K562 (cell line): Measurements from ENCODE around the gene RALY. TPM values are rescaled to one million over a fixed set of nuclear protein-coding genes. Genes with fewer than 3 reads are reported as not detected.

ENCODE experiments used
- ATAC-seq: fragments of 200-7000 bp; cut with Tn5 transposase; 3 replicates; pipeline ENCODE4 v1.9.1; 2020; ENCODE audit warnings: moderate library complexity
- BruUV-seq: library from RNA; stranded (reverse); fragments of 400-500 nt; replicated peaks from 2 replicates; lab custom pipeline; 2021; lab: Mats Ljungman, UMichigan
- CTCF ChIA-PET: fragments of 300-600 bp; formaldehyde crosslinking; extraction: SDS; loops from one replicate; lab custom pipeline; 2021; ENCODE audit warnings: low intra/inter-chr PET ratio; lab: Yijun Ruan, JAX
- POLR2A ChIA-PET: fragments of 300-600, 350-650 bp; sonication (Branson Sonifier 250); formaldehyde crosslinking; extraction: SDS; loops from one replicate; lab custom pipeline; 2021; ENCODE audit warnings: antibody characterized with exemption, inconsistent platforms; lab: Yijun Ruan, JAX
- DNase-seq, 4 experiments: peaks; one replicate each; pipeline versions ENCODE4 v3.0.0 to v3.0.0-alpha.2; 2011 to 2018; ENCODE audit warnings: low spot score in 3 of 4, mixed read lengths in 3 of 4; ENCODE audit errors: extremely low read depth in 1 of 4
- FAIRE-seq: peaks from 2 replicates; lab custom pipeline; 2011; peaks lifted over from hg19 to GRCh38; lab: Jason Lieb, UNC
- H2AFZ ChIP-seq: 2 replicates; pipeline ENCODE4 v1.6.0; 2011; ENCODE audit warnings: low read depth, low read length, control low read depth, inconsistent platforms
- H3K27ac ChIP-seq: fragments of 200-600 bp; 3 replicates; pipeline ENCODE4 v1.8.0; 2011; ENCODE audit warnings: low read depth, mild to moderate bottlenecking, control low read depth, inconsistent platforms, low read length, moderate library complexity, mixed read lengths; ENCODE audit errors: extremely low read depth
- H3K27me3 ChIP-seq, 2 experiments: fragments of 300-600 bp in 1 of 2; 2 replicates in 1 of 2; 3 replicates in 1 of 2; pipeline versions ENCODE4 v1.6.0 to v1.8.0; 2011; ENCODE audit warnings: inconsistent platforms in 2 of 2, low read length in 2 of 2, mild to moderate bottlenecking in 1 of 2, mixed read lengths in 1 of 2, moderate library complexity in 1 of 2; ENCODE audit not compliant: control insufficient read depth in 2 of 2, insufficient read depth in 2 of 2
- H3K36me3 ChIP-seq: fragments of 300-600 bp; 3 replicates; pipeline ENCODE4 v1.8.0; 2011; ENCODE audit warnings: mild to moderate bottlenecking, low read length, inconsistent platforms; ENCODE audit not compliant: control insufficient read depth, insufficient read depth
- H3K4me1 ChIP-seq, 2 experiments: fragments of 200-600 bp in 1 of 2; replicated peaks in 1 of 2; 2 replicates in 1 of 2; 3 replicates in 1 of 2; pipeline versions ENCODE4 v1.5.1 to v1.8.0; 2011; ENCODE audit warnings: inconsistent platforms in 2 of 2, low read length in 2 of 2, mild to moderate bottlenecking in 1 of 2, mixed read lengths in 1 of 2, moderate library complexity in 1 of 2; ENCODE audit not compliant: control insufficient read depth in 2 of 2, insufficient read depth in 2 of 2
- H3K4me2 ChIP-seq: 2 replicates; pipeline ENCODE4 v1.6.1; 2011; ENCODE audit warnings: low read length, control low read depth, inconsistent platforms, mixed read lengths; ENCODE audit not compliant: insufficient read depth
- H3K4me3 ChIP-seq: fragments of 200-600 bp; sonication (generic), shearing (Covaris generic); 2 replicates; pipeline ENCODE4 v1.5.1; 2016; ENCODE audit warnings: control low read depth, inconsistent platforms
- H3K79me2 ChIP-seq: fragments of 200-600 bp; 3 replicates; pipeline ENCODE4 v1.8.0; 2011; ENCODE audit warnings: low read length, inconsistent platforms; ENCODE audit not compliant: control insufficient read depth, insufficient read depth
- H3K9ac ChIP-seq, 2 experiments: 2 replicates each; pipeline versions ENCODE4 v1.6.0 to v1.6.1; 2011; ENCODE audit warnings: low read depth in 2 of 2, low read length in 2 of 2, control low read depth in 1 of 2, inconsistent platforms in 1 of 2, mild to moderate bottlenecking in 1 of 2, mixed read lengths in 1 of 2; ENCODE audit not compliant: insufficient read depth in 1 of 2
- H3K9me1 ChIP-seq: one replicate; pipeline ENCODE4 v1.6.0; 2011; ENCODE audit warnings: inconsistent platforms, mild to moderate bottlenecking, low read length, moderate library complexity; ENCODE audit not compliant: control insufficient read depth, insufficient read depth
- H3K9me3 ChIP-seq: replicated peaks from 2 replicates; pipeline ENCODE4 v1.5.1; 2011; ENCODE audit warnings: low read depth, low read length, inconsistent platforms; ENCODE audit not compliant: control insufficient read depth, insufficient read depth
- H4K20me1 ChIP-seq: replicated peaks from 2 replicates; pipeline ENCODE4 v1.6.1; 2011; ENCODE audit warnings: low read length, inconsistent platforms, mixed read lengths; ENCODE audit not compliant: control insufficient read depth, insufficient read depth
- E2F3 ChIP-seq: fragments of 250-450 bp; sonication (Bioruptor Pico); IDR thresholded peaks from 2 replicates; pipeline ENCODE4 v1.4.0; 2020; ENCODE audit warnings: mild to moderate bottlenecking
- ETS1 ChIP-seq: conservative IDR thresholded peaks from 2 replicates; pipeline ENCODE4 v1.6.1; 2011; ENCODE audit warnings: low read depth, mild to moderate bottlenecking, low read length; ENCODE audit not compliant: control insufficient read depth
- HMG20A ChIP-seq: fragments of 450-650 bp; formaldehyde crosslinking; conservative IDR thresholded peaks from 2 replicates; pipeline ENCODE4 v1.4.0; 2020; ENCODE audit warnings: mild to moderate bottlenecking, mixed read lengths
- NR0B1 ChIP-seq: fragments of 450-650 bp; IDR thresholded peaks from one replicate; pipeline ENCODE4 v1.6.1; 2018; ENCODE audit warnings: mild to moderate bottlenecking, moderate library complexity; ENCODE audit not compliant: partially characterized antibody
- ZNF174 ChIP-seq: fragments of 250-450 bp; sonication (Bioruptor Pico); IDR thresholded peaks from 2 replicates; pipeline ENCODE4 v1.4.0; 2020; ENCODE audit warnings: mild to moderate bottlenecking
- ZNF277 ChIP-seq: fragments of 250-450 bp; sonication (Bioruptor Pico); IDR thresholded peaks from 2 replicates; pipeline ENCODE4 v1.8.0; 2022; ENCODE audit warnings: inconsistent platforms, mild to moderate bottlenecking, moderate library complexity, borderline replicate concordance
- ZNF79 ChIP-seq: fragments of 250-450 bp; sonication (Bioruptor Pico); IDR thresholded peaks from 2 replicates; pipeline ENCODE4 v1.4.0; 2020; ENCODE audit warnings: low read depth, mild to moderate bottlenecking, moderate library complexity
- WGBS: fragments of 100-300 bp; shearing (Covaris generic); methylation state at CpG from one replicate; pipeline ENCODE4 v1.1.6; 2016; ENCODE audit warnings: low coverage, mixed read lengths; ENCODE audit not compliant: insufficient coverage; ENCODE audit errors: missing lambda C conversion rate; 5-methylcytosine and 5-hydroxymethylcytosine counted together
- in situ Hi-C: fragments of 300-500 bp; cut with MboI; formaldehyde crosslinking; loops from 4 replicates; pipeline ENCODE4 v1.15.0; 2018; ENCODE audit warnings: inconsistent platforms, mixed read lengths
- intact Hi-C: fragments of 100-400 bp; cut with micrococcal nuclease; formaldehyde crosslinking; loops from 2 replicates; pipeline ENCODE4 v1.14.2; 2022
- polyA plus RNA-seq, 8 experiments: library from polyadenylated mRNA; depleted of rRNA in 4 of 8; stranded (reverse) in 5 of 8; unstranded in 3 of 8; fragments of >200 nt; fragmentation: Nextera tagmentation in 2 of 8; fragmentation: Illumina TruSeq in 1 of 8; extraction: Ambion mirVana in 2 of 8; extraction: Trizol in 1 of 8; gene quantifications; 2 replicates each; pipeline versions ENCODE4 v1.2.1 to v1.2.3, GENCODE V29; 2011 to 2014; ENCODE audit warnings: inconsistent platforms in 1 of 8, missing spikeins in 1 of 8
- total RNA-seq, 7 experiments: library from RNA; depleted of rRNA in 6 of 7; stranded (reverse); fragments of >200 nt in 6 of 7; fragmentation: Illumina TruSeq in 2 of 7; extraction: Trizol in 2 of 7; gene quantifications; 2 replicates each; pipeline versions ENCODE4 v1.2.1 to v1.2.3, GENCODE V29; 2011 to 2021; ENCODE audit warnings: low replicate concordance in 1 of 7

The RALY gene
- total and polyA plus RNA-seq, 9 of the 15 experiments (the other 6 are each of a cell fraction or from before 2014, with no cell fraction given): 0.80 to 207 (median 128) TPM

GRCh38 chr20:34033903-34034302 is 40.2 kb downstream of the RALY start:
- no peak for DNase-seq
- peaks cover 5% of the 10 kb centered on the region for H3K9me1 ChIP-seq
- H3K4me2 ChIP-seq: no peak overlapping the region
- FAIRE-seq: no peak
- H3K36me3 ChIP-seq: peaks cover 44% of the 10 kb centered on the region; the same call in 2 of the 3 replicates
- no peak for ATAC-seq
- no peak overlapping the region for H3K9ac ChIP-seq
- 83% methylated on average over 4 of the region's 4 CpGs for WGBS
- no TSS peak for BruUV-seq
- CTCF ChIA-PET: interaction anchor here (0.6 kb wide), 1 partner anchor 258 kb away, joined by 4 read pairs; no protein-coding TSS in a partner anchor
- H3K9me3 ChIP-seq: no peaks in the 10 kb centered on the region
- H3K27ac ChIP-seq: no peak overlapping the region
- no peak overlapping the region for H3K4me3 ChIP-seq
- H2AFZ ChIP-seq: no peak overlapping the region
- peaks cover 52% of the 10 kb centered on the region for H3K79me2 ChIP-seq
- H4K20me1 ChIP-seq: peaks cover 7% of the 10 kb centered on the region; the same call in 1 of the 2 replicates
- H3K4me1 ChIP-seq: peaks cover 0 to 6% of the 10 kb centered on the region in 2 experiments; a peak in 4 of 5 replicates
- intact Hi-C loops: no loop called here
- no peaks in the 10 kb centered on the region for H3K27me3 ChIP-seq
- in situ Hi-C loops: no loop called here
- TF ChIP-seq NR0B1 (no peak), ZNF174 (CRISPR knock-in tag) (no peak), ZNF277 (CRISPR knock-in tag) (no peak), ZNF79 (no peak), ETS1 (no peak), E2F3 (no peak), HMG20A (CRISPR knock-in tag) (no peak)
- POLR2A ChIA-PET: interaction anchor here (0.6 kb wide), 2 partner anchors 55 to 386 kb away, joined by 3 read pairs; no protein-coding TSS in a partner anchor
